M059J (cell line): ENCODE measurements around the gene CCIN. TPM values are rescaled to one million over a fixed set of nuclear protein-coding genes. Genes with fewer than 3 reads are reported as not detected.
"Not testable (repeated sequence)": the region's sequence is repeated elsewhere in the genome, so short reads cannot be mapped to it uniquely, and the experiment has no call there.

Experiments
- DNase-seq: peaks from one replicate; pipeline ENCODE4 v3.0.0-alpha.2; 2012; ENCODE audit warnings: low read depth
- total RNA-seq: library from RNA; depleted of rRNA; stranded (reverse); fragments of >200 nt; shearing (Covaris generic); gene quantifications from 2 replicates; pipeline ENCODE4 v1.2.3, GENCODE V29; 2014

The CCIN gene
- total RNA-seq, 1 experiment from 2014 or later, result 0.42 TPM

GRCh38 chr9:36158122-36158521, 11.1 kb upstream of the CCIN start:
- no peak for DNase-seq

- no peak for DNase-seq
These were observed 10.3 kb upstream of the CCIN start for GRCh38 chr9:36158917-36159316.

- DNase-seq, result not testable (repeated sequence)
These were observed 9.7 kb upstream of the CCIN start for GRCh38 chr9:36159509-36159908.

- DNase-seq, result not testable (repeated sequence)
These were observed 9.1 kb upstream of the CCIN start for GRCh38 chr9:36160126-36160525.

- DNase-seq, result peak; percentile 45
These were observed 8.0 kb upstream of the CCIN start for GRCh38 chr9:36161187-36161586.

GRCh38 chr9:36162211-36162738, 6.9 kb upstream of the CCIN start:
- DNase-seq, result no peak

GRCh38 chr9:36163049-36163785, 6.0 kb upstream of the CCIN start:
- peak; percentile 65 for DNase-seq

GRCh38 chr9:36163786-36164170, 5.4 kb upstream of the CCIN start:
- peak; percentile 55 for DNase-seq

- no peak for DNase-seq
These were observed 4.8 kb upstream of the CCIN start for GRCh38 chr9:36164372-36164771.

GRCh38 chr9:36164989-36165388, 4.2 kb upstream of the CCIN start:
- DNase-seq, result no peak

GRCh38 chr9:36165826-36166167, 3.4 kb upstream of the CCIN start:
- DNase-seq, result peak; percentile 67

- peak; percentile 89 for DNase-seq
These were observed 2.8 kb upstream of the CCIN start for GRCh38 chr9:36166168-36166927.

GRCh38 chr9:36169708-36170107, 520 bp downstream of the CCIN start:
- DNase-seq, result no peak

GRCh38 chr9:36170531-36170930, 1.3 kb downstream of the CCIN start:
- no peak for DNase-seq

GRCh38 chr9:36173861-36174260, 4.7 kb downstream of the CCIN start:
- no peak for DNase-seq

GRCh38 chr9:36174271-36174670, 5.1 kb downstream of the CCIN start:
- no peak for DNase-seq

- DNase-seq, result no peak
These were observed 5.5 kb downstream of the CCIN start for GRCh38 chr9:36174731-36175130.

GRCh38 chr9:36175209-36175608, 6.0 kb downstream of the CCIN start:
- not testable (repeated sequence) for DNase-seq

GRCh38 chr9:36176496-36176895, 7.3 kb downstream of the CCIN start:
- not testable (repeated sequence) for DNase-seq

GRCh38 chr9:36177571-36177970, 8.4 kb downstream of the CCIN start:
- no peak for DNase-seq

- not testable (repeated sequence) for DNase-seq
These were observed 11.1 kb downstream of the CCIN start for GRCh38 chr9:36180243-36180642.

GRCh38 chr9:36187414-36187813, 18.2 kb downstream of the CCIN start:
- DNase-seq, result peak; percentile 91

- DNase-seq, result no peak
These were observed 19.0 kb downstream of the CCIN start for GRCh38 chr9:36188212-36188611.
